ENCODE results near the gene FOXQ1. TPM values are rescaled to one million over a fixed set of nuclear protein-coding genes. Genes with fewer than 3 reads are reported as not detected.

The FOXQ1 gene
- total and polyA plus RNA-seq, 2 donors: 9.0 to 10.8 TPM

DNA sequence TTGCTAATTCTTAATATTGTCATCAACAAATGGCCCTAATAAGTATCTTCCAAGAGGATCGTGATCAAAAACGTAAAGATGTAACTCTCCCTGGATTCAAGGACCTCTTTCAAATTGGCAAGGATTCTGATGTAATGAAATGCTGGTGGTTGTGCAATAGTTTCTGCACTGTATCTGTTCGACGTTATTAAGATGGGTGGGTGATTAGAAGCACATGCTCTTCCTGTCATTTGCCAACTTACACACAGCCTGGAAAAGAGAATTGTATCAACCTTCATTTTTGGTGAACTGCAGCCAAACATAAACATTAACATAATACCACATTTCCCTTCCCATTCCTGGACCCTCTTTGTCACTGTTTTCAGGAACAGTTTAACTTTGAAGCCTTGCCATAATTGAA is 9.8 kb downstream of the FOXQ1 start:
- no peak overlapping the region for H3K4me3 ChIP-seq (ENCODE audit: low read depth, low read length)
- WGBS: 9% methylated on average over 4 of the region's 4 CpGs
- H3K27ac ChIP-seq (ENCODE audit: low read depth): no peak overlapping the region
- no peak for DNase-seq (ENCODE audit: extremely low spot score)
- no peaks in the 10 kb centered on the region for H3K4me1 ChIP-seq (ENCODE audit: insufficient read depth)
- no peaks in the 10 kb centered on the region for H3K36me3 ChIP-seq (ENCODE audit: insufficient read depth)

DNA sequence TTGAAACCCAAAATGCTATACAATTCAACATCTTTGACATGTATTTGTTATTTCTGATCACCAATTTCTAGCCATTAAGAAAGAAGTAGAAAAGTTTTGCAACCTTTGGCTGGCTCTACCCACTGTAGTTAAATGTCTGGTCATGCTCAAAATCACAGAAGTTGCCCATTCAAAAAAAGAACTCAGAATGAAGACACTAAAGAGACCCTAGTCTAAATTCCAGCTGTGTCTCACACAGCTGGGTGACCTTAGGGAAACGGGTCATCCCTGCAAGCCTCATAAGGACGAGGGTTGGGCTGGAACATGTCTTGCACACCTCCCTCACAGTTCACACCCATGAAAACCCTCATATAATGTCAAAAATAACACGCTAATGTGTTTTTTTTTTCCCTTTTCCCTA is 10.3 kb downstream of the FOXQ1 start:
- Histone ChIP-seq H3K4me1 (ENCODE audit: insufficient read depth) (no peaks in the 10 kb centered on the region), H3K27ac (ENCODE audit: low read depth) (no peak overlapping the region), H3K36me3 (ENCODE audit: insufficient read depth) (no peaks in the 10 kb centered on the region), H3K4me3 (ENCODE audit: low read depth, low read length) (no peak overlapping the region)
- 54% methylated on average over 3 of the region's 3 CpGs for WGBS
- no peak for DNase-seq (ENCODE audit: extremely low spot score)

DNA sequence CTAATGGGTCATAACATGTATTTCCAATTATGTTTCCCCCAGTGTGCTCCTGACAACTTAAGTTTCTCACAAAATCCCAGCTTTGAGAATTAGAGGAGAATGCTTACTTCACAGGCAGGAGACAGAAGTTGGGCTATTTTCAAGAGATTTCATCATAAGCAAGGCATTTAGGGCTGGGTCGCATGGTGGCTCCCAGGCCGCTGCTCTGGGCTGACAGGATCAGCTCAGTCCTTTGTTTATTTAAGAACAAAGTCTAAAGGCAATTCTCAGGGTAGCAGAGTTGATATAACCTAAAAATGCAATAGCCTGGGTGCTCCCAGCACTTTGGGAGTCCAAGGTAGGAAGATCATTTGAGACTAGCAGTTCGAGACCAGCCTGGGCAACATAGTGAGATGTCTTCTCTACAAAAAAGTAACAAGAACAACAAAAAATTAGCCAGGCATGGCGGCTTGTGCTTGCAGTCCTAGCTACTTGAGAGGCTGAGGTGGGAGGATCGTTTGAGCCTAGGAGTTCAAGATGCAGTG is 10.9 kb downstream of the FOXQ1 start:
- Histone ChIP-seq H3K27ac (ENCODE audit: low read depth) (no peak overlapping the region), H3K4me3 (ENCODE audit: low read depth, low read length) (no peak overlapping the region), H3K36me3 (ENCODE audit: insufficient read depth) (no peaks in the 10 kb centered on the region), H3K4me1 (ENCODE audit: insufficient read depth) (no peaks in the 10 kb centered on the region)
- WGBS: 76% methylated on average over 5 of the region's 5 CpGs
- DNase-seq (ENCODE audit: extremely low spot score): no peak

DNA sequence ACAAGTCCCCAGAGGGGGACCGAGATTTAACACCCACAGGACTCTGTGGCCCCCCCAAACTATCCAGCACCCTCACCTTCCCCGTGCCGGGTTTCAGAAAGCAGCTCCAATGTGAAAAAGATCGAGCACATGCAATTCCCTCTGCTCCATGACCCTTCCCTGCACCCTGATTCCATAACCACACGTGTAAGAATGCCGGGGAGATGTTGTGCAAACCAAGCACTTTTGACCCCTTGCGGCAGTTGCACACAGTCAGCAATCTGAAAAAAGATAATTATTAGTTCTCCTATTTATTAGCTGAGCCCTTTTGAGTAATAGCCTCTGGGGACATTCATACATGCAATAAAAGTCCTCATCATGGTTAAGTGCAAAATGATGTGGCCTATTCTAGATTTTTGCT is 13.0 kb downstream of the FOXQ1 start:
- no peaks in the 10 kb centered on the region for H3K36me3 ChIP-seq (ENCODE audit: insufficient read depth)
- no peaks in the 10 kb centered on the region for H3K4me1 ChIP-seq (ENCODE audit: insufficient read depth)
- no peak overlapping the region for H3K27ac ChIP-seq (ENCODE audit: low read depth)
- 90% methylated on average over 7 of the region's 7 CpGs for WGBS
- no peak overlapping the region for H3K4me3 ChIP-seq (ENCODE audit: low read depth, low read length)
- no peak for DNase-seq (ENCODE audit: extremely low spot score)

DNA sequence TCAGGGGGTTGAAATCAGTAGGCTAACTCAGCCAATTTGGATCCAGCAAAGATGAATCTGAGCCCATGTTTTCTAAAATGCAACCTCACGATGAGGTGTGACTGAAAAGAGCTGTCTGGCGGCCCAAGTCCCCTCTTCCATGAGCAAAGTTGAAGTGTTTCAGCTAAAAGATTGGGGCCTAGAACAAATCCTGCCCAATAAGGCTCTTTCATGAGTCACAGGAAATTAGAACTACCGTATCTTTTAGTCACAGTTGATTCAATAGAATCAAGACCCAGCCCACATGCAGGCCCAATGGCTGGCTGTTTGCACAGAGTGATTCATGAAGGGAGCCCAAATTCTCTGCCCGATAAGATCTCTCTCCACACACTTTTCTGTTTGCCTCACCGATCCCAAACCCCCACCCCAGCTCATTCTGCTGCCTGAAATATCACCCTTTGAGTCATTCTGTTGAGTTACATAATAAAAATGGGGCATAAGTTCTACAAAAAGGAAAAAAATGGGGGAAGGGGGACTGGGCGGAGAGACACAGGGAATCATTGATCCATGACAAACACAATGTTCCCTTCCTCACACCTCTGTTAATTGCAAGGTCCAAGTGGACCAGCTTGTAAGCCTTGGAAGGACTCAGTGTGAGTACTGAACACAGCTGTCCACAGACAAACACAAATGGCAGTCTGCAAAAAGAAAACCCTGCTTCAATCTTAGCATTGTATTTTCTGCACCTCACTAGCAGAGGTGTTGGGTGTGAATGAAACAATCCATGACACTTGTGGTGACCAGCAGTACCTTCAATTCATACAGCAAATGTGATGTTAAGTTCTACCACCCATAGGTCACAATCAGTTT is 13.8 kb downstream of the FOXQ1 start:
- no peak overlapping the region for H3K27ac ChIP-seq (ENCODE audit: low read depth)
- DNase-seq (ENCODE audit: extremely low spot score): no peak

DNA sequence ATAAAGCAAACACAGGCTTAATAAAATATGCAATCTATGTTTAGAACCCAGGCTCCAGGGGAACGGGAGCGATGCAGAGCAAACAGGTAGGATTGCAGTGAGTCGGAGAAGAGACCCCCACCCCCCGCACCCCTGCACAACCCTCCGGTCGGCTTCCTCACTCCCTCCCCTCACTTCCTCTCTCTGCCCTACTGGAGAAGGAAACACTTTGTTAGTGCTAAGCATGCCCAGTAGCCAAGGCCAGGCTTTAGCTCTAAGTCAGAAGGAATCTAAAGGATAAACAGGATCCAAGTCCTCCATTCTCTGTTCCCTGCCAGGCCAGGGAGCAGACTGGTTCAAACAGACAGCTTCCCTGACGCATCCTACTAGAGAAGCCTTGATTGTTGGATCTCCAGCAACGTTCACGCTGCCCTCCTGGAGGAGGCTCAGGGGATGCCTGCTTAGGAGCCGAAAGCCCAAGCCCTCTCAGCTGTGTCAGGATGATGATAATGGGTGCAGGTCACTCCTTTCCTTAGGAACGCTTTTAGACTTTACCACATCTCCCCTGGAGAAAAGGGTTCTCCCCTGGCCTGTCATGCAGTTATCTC is 14.7 kb downstream of the FOXQ1 start:
- H3K4me1 ChIP-seq (ENCODE audit: insufficient read depth): no peaks in the 10 kb centered on the region
- 29% methylated on average over 11 of the region's 11 CpGs for whole genome bisulfite sequencing
- no peak for DNase-seq (ENCODE audit: extremely low spot score)
- H3K36me3 ChIP-seq (ENCODE audit: insufficient read depth): no peaks in the 10 kb centered on the region
- H3K4me3 ChIP-seq (ENCODE audit: low read depth, low read length): no peak overlapping the region
- H3K27ac ChIP-seq (ENCODE audit: low read depth): no peak overlapping the region

More for the DNA sequence above, 13.8 kb downstream of the FOXQ1 start:
- no peaks in the 10 kb centered on the region for H3K4me1 ChIP-seq (ENCODE audit: insufficient read depth)
- no peak overlapping the region for H3K4me3 ChIP-seq (ENCODE audit: low read depth, low read length)
- 83% methylated on average over 6 of the region's 6 CpGs for WGBS
- H3K36me3 ChIP-seq (ENCODE audit: insufficient read depth): no peaks in the 10 kb centered on the region

DNA sequence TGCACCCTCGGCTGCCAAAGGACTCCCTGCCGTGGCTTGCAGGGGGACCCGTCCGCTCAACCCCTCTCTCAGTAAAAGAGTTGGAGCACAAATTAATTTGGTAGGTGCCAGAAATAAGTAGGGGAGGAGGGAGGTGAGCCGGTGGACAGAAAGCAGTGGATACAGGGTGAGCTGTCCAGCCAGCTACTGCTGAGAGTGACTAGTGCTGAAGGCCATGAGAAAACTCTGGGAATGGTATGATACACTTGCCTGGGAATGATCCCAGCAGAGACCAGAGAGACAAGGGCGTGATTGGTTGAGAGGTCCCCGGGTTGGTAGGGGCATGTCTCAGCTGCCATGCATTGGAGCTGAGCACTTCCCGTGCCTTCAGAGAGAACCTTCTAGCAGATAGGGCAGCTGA is 15.7 kb downstream of the FOXQ1 start:
- WGBS: 90% methylated on average over 8 of the region's 8 CpGs
- H3K4me3 ChIP-seq (ENCODE audit: low read depth, low read length): no peak overlapping the region
- DNase-seq (ENCODE audit: extremely low spot score): no peak
- no peaks in the 10 kb centered on the region for H3K4me1 ChIP-seq (ENCODE audit: insufficient read depth)
- no peak overlapping the region for H3K27ac ChIP-seq (ENCODE audit: low read depth)
- no peaks in the 10 kb centered on the region for H3K36me3 ChIP-seq (ENCODE audit: insufficient read depth)

DNA sequence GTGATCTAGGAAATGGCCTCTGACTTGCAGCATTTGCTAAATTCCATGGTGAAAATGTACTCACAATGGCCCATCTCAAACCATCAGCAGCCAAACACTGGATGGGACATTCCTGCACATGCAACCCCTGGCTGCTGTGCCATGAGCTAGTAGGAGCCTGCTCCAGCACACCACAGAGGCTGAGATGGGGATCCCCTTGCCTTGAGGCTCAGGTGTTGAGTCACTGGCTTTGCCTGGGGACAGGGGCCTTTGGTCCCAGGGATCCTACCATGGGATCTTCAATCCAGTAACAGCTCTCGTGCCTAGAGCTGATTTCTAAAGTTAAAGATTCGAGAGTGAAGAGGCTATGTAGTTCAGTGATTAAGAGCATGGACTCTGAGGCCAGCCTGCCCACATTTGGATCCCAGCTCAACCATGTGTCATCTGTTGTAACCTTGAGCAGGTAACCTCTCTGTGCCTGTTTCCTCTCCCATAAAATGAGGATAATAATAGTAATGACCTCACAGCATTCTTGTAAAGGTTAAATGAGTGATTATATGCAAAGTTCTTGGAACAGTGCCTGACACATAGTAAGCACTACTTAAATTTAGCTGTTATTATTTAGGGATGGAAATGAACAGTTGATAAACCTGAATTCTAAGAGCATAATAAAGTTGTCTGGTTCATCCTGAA is 16.4 kb downstream of the FOXQ1 start:
- Histone ChIP-seq H3K4me1 (ENCODE audit: insufficient read depth) (no peaks in the 10 kb centered on the region), H3K27ac (ENCODE audit: low read depth) (no peak overlapping the region), H3K36me3 (ENCODE audit: insufficient read depth) (no peaks in the 10 kb centered on the region), H3K4me3 (ENCODE audit: low read depth, low read length) (no peak overlapping the region)
- WGBS: 83% methylated on average over 2 of the region's 2 CpGs
- DNase-seq (ENCODE audit: extremely low spot score): no peak

DNA sequence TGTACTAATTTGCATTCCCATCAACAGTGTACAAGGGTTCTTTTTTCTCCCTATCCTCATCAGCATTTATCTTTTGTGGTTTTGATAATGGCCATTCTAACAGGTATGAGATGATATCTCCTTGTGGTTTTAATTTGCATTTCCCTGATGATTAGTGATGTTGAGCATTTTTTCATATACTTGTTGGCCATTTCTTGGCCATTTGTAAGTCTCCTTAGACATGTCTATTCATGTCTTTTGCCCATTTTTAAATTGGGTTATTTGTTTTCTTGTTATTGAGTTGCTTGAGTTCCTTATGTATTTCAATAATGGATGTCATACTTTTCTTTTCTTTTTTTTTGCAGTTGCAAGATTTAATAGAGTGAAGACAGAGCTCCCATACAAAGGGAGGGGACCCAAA is 17.8 kb downstream of the FOXQ1 start:
- no peak overlapping the region for H3K27ac ChIP-seq (ENCODE audit: low read depth)
- DNase-seq (ENCODE audit: extremely low spot score): no peak
- no peak overlapping the region for H3K4me3 ChIP-seq (ENCODE audit: low read depth, low read length)
- no peaks in the 10 kb centered on the region for H3K4me1 ChIP-seq (ENCODE audit: insufficient read depth)
- H3K36me3 ChIP-seq (ENCODE audit: insufficient read depth): no peaks in the 10 kb centered on the region

DNA sequence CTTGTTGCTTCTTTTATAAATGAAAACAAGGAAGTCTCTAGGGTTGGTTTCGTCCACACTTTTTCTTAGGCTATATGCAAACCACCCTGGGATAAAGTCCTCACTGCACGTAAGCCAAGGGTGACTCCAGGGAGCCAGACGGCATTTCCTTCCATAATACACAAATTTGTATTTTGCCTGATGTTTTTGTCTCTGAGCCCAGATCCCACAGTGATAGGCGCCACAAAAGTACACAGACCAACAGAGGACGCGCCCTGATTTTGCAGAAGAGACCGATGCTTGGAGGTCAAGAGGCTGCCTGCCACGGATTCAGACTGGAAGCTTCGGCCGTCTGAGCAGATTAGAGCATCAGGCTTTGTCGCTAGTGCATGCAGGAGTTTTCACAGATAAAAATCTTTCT is 22.8 kb downstream of the FOXQ1 start:
- H3K27ac ChIP-seq (ENCODE audit: low read depth): no peak overlapping the region
- WGBS: 62% methylated on average over 11 of the region's 11 CpGs
- H3K4me3 ChIP-seq (ENCODE audit: low read depth, low read length): no peak overlapping the region
- no peaks in the 10 kb centered on the region for H3K36me3 ChIP-seq (ENCODE audit: insufficient read depth)
- H3K4me1 ChIP-seq (ENCODE audit: insufficient read depth): no peaks in the 10 kb centered on the region
- DNase-seq (ENCODE audit: extremely low spot score): no peak

DNA sequence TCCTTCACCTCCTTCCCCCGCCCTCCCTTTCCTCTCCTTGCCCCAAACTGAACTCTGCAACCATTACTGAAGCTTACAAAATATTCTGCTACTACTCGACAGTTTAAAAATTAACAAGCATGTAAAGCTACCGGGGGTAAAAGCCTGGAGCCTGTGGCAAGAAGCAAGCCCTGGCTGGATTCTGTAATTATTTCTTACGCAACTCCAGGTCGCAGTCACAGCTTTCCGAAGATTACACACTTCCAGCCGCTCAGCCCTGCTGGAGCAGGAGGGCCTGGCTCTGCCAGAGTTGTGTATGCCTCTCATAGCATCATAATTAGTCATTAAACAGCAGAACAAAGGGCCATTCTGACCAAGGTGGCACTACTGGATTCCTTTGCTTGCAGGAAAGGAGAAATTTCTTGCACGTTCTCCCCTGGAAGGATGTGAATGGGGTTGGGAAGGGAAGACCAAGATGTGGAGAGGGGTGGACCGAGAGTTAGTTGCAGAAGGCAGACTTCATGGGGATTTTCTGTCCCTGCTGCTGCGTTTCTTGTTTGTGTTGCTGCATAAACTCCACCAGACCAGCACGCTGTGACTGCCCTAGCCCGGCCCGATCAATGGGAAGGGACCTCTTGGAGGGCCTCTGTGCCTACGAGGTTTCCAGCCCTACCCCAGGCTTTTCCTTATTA is 23.6 kb downstream of the FOXQ1 start:
- Histone ChIP-seq H3K4me3 (ENCODE audit: low read depth, low read length) (no peak overlapping the region), H3K4me1 (ENCODE audit: insufficient read depth) (no peaks in the 10 kb centered on the region), H3K36me3 (ENCODE audit: insufficient read depth) (no peaks in the 10 kb centered on the region), H3K27ac (ENCODE audit: low read depth) (no peak overlapping the region)
- 63% methylated on average over 14 of the region's 14 CpGs for WGBS
- DNase-seq (ENCODE audit: extremely low spot score): no peak

DNA sequence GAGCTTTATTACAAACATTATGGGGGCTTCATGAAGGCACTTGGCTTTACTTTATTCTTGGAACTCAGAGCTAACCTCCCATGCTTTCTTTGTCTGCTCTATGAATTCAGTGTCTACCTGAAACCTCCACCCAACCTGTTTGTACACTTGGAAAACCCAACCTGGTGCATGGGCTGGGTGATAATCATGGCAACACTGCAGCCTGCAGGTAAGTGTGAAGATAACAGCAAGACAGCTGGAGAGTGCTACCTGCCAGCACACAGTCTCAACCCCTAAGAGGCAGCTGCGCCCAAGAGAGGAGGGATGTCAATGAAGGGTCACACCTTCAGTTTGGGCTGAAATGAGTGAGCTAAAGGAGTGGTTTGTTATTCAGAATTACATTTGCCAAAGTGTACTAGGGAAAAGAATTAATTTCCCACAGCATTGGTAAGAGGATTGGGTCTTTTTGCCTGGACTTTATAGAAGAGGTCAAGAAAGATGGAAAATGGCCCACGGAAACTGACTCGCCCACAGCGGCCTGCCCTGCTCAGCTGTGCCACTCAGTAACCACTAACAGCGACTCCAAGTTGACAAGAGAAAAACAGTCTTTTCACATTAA is 24.4 kb downstream of the FOXQ1 start:
- WGBS: 85% methylated on average over 5 of the region's 5 CpGs
- no peak for DNase-seq (ENCODE audit: extremely low spot score)
- Histone ChIP-seq H3K36me3 (ENCODE audit: insufficient read depth) (no peaks in the 10 kb centered on the region), H3K4me1 (ENCODE audit: insufficient read depth) (no peaks in the 10 kb centered on the region), H3K27ac (ENCODE audit: low read depth) (no peak overlapping the region), H3K4me3 (ENCODE audit: low read depth, low read length) (no peak overlapping the region)

DNA sequence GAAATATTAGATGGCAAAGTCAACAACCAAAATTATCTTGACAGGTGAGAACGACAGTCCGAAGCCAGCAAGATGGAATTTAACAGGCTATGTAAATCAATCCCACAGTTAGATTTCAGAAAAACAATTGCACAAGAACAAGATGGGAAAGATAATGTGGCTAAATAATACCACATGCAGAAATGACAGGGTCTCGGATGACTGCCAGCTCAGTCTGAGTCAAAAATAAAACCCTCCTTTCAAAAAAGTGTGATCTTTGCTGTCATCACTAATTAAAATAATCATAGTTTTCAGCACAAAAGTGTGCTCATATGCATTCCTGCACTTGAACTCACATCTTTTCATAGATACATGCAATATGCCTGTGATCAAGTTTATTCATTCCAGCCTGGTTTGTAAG is 25.9 kb downstream of the FOXQ1 start:
- no peak for DNase-seq (ENCODE audit: extremely low spot score)
- Histone ChIP-seq H3K27ac (ENCODE audit: low read depth) (no peak overlapping the region), H3K36me3 (ENCODE audit: insufficient read depth) (no peaks in the 10 kb centered on the region), H3K4me1 (ENCODE audit: insufficient read depth) (no peaks in the 10 kb centered on the region), H3K4me3 (ENCODE audit: low read depth, low read length) (no peak overlapping the region)
- WGBS: 76% methylated on average over 3 of the region's 3 CpGs

All from urinary bladder (tissue), 4 donors.